ENCODE data around the gene YAF2.
"Not testable (repeated sequence)": the region's sequence is repeated elsewhere in the genome, so short reads cannot be mapped to it uniquely, and the experiment has no call there.

YAF2 gene

DNA sequence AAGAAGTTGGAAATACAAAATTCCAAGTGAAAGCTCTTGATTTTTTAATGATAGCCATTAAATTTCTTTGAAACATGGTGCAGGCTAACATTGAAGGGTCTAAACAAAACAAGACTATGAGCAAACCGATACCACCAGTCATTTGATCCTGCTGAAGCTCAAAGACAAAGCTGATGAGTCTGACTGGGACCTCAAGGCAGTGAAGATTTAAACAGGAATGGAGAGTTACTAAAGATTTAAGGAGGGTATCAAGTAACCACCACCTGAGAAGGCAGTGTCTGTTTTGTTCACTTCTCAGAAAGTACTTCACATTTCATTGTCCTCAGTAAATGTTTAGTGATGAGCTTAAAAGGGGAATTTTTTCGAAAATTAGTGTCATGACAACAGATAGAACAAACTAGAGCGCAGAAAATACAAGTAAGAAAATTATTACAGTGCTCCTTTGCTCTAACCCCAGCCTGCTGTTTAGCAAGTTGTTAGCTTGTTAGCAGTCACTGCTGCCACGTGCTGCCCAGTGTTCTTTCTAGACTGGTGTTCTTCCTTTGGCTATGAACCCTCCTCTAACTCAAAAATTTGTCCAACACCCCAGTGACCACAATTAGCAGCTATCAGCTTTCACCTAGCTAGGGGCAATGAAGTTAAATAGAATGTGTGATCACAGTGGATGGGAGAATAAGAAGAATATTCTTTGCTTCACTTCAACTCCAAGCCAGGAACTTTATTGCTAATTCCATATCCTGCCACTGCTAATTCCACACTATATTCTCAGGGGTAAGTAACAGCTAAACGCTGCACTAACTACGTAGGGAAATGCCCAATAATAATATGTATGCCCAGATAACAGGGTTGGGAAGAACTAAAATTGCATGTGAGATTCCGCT is 41.1 kb downstream of the YAF2 start:
- no peak for DNase-seq (ENCODE audit: low read depth in 2 of 2)

DNA sequence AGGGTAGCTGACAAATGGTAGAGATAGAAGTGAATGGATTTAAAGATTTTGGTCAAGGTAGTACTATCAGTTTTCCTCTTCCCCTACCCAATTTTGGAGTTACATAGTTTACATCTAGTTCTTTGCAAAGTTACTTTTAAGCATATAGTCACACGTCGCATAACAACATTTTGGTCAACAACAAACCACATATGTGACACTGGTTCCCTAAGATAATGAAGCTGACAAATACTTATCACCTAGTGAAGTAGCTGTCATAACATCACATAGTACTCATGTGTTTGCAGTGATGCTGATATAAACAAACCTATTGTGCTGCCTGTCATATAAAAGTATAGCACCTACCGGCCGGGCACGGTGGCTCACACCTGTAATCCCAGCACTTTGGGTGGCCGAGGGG is 45.4 kb downstream of the YAF2 start:
- DNase-seq (ENCODE audit: low read depth in 2 of 2) = no peak

DNA sequence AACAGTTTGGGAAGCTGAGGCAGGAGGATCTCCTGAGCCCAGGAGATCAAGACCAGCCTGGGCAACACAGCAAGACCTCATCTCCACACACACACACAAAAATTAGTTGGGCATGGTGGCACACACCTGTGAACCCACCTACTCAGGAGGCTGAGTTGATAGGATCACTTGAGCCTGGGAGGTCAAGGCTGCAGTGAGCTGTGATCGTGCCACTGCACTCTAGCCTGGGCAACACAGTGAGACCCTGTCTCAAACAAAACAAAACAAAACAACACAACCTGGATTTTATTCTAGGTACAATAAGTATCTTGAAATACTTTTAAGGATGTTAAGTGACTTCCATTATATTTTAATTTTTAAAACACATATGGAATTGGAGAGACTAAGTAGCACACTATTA is 45.8 kb downstream of the YAF2 start:
- no peak for DNase-seq (ENCODE audit: low read depth in 2 of 2)

DNA sequence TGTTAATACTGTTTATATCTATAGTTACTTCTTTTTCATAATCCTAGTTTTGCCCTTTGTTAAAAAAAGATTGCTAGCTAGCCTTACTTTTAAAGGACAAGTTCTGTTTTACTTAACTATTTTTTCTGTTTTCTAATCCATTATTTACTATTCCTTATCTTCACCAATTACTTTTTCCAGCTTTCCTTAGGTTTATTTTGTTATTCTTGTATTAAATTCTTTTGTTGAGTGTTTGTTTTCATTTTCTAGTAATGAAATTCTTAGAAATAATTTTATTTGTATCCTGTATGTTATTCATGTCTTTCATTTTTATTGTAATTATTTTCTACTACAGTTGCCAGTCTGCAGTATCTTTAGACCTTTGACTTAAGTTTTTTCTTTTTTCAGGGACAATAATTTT is 47.7 kb downstream of the YAF2 start:
- DNase-seq (ENCODE audit: low read depth in 2 of 2) = no peak

DNA sequence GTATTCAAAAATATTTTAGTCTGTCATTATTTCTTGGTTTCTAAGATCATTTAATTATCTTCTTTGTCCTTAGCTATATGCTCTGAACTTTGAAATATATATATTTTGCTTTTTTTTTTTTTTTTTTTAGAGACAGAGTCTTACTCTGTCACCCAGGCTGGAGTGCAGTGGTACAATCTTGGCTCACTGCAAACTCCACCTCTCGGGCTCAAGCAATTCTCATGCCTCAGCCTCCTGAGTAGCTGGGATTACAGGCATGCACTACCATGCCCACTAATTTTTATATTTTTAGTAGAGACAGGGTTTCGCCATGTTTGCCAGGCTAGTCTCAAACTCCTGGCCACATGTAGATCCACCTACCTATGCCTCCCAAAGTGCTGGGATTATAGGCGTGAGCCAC is 49.8 kb downstream of the YAF2 start:
- DNase-seq (ENCODE audit: low read depth in 2 of 2) = not testable (repeated sequence)

DNA sequence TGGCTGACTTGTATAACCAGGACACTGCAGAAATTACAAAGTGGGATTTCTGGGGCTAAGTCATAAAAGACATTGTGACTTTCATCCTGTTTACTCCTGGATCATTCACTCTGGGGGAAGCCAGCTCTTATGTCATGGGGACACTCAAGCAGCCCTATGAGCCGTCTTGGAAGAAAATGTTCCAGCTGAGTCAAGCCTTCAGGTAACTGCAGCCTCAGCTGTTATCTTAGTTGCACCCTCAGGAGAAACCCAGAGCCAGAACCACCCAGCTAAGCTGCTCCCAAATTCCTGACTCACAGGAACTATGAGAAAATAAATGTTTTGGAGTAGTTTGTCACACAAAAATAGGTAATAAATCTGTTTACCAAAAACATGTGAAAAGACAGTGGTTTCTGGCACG is 50.2 kb downstream of the YAF2 start:
- no peak for DNase-seq (ENCODE audit: low read depth in 2 of 2)

DNA sequence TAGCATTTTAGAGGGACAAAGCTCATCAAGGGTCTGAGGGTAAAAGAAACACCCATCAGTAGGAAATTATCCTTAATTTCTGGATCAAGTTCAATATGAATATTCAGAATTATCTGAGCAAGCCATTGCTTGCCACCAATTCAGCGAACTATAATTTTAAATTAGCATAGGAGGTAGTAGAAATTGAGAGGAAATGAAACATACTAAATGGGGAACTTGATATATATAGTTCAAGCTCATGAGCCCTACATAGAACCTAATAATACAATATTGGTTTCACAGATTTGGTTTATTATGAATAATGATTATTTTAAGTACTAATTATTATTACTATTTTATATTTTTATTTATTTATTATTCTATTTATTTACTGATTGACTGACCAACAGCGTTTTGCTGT is 51.3 kb downstream of the YAF2 start:
- no peak for DNase-seq (ENCODE audit: low read depth in 2 of 2)

DNA sequence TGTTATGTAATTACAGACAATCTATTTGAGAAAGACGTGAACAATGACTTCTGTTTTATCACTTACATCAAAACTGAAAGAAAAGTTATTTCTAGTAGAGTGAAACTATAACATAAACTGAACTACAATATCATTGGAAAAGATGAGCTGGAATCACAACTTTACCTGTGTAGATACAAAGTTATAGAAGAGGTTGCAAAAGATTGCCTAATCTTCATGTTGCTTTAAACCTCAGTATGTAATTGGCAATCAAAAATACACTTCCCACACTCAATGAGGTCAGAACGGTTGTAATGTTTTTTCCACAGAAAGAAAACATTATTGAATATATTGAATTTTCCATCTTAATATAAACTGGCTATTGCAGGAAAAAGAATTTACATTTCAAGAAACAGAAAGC is 55.7 kb downstream of the YAF2 start:
- DNase-seq (ENCODE audit: low read depth in 2 of 2) = no peak

DNA sequence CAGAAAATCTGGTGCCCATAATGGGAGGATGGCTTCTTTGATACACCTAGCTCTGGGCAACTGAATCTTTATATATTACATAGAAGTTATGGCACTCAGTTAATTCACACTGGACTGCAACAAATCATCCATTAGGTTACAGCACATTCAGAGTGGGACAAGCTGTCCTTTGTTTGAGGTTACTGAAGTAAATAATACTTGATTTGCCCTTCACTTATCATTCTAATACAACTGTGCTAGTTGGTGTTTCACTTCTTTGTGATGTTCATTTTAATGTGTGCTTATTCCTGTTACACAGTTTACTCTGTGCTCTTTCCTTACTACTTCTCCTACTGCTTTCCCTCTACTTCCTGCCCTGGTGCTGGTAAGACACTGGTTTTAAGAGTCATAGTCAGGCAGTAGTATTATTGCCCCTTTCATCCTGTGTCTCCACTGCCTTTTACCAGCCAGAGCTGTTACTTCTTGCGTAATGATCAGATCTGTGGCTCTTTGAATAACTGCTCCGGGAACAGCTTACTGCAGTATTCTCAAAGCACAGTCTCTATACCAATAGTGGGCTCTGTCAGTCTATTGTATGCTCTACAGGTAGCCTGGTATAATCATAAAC is 57.0 kb downstream of the YAF2 start:
- no peak for DNase-seq (ENCODE audit: low read depth in 2 of 2)

DNA sequence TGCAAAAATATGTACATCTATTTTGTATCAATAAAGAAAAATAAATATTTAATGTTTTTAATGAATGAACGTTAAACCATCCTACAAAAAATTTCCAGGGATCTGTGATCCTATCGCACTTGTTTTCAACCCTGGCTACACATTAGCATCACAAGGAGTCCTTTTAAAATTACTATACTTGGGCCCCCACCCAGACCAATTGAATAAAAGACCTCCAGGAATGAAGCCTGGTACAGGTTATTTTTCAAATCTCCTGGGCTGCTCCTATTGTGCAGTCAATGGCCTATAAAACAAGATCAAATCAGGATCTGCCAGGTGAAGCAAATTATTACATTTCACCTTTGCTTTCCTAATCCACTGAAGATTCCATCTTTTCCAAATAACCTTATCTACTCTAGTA is 59.9 kb downstream of the YAF2 start:
- DNase-seq (ENCODE audit: low read depth in 2 of 2) = no peak

DNA sequence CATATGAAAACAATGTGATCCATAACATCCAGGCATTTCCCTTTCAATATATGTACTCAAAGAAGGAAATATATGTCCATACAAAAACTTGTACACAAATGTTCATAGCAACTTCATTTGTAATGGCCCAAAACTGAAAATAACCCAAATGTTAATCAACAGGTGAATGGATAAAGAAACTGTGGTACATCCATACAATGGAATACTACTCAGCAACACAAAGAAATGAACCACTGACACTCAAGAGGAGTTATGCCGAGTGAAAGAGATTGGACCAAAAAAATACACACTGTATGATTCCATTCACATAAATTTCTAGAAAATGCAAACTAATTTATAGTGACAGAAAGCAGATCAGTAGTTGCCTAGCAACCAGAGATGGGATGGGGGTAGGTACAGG is 63.1 kb downstream of the YAF2 start:
- DNase-seq (ENCODE audit: low read depth in 2 of 2) = no peak

DNA sequence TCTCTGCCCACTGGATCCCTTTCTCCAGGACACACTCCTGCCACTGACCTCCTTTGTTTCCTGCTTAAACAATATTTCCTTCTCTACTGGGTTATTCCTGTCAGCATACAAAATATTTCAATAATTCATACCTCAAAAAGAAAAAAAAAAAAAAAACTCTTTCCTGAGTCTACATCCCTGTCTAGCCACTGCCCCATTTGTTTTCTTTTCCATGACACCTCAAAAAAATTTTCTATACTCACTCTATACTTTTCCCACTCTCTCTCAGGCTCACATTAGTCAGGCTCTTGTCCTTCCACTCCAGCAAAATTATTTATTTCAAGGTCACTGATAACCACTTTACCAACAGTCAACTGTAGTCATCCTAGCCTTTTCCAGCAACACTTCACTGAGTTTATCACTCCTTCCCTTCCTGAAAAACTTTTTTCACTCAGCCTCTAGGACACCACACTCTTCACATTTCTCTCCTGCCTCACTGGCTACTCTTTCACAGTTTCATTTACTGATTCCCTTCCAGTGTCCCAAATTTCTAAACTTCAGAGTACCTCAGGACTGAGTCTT is 64.0 kb downstream of the YAF2 start:
- DNase-seq (ENCODE audit: low read depth in 2 of 2) = no peak

DNA sequence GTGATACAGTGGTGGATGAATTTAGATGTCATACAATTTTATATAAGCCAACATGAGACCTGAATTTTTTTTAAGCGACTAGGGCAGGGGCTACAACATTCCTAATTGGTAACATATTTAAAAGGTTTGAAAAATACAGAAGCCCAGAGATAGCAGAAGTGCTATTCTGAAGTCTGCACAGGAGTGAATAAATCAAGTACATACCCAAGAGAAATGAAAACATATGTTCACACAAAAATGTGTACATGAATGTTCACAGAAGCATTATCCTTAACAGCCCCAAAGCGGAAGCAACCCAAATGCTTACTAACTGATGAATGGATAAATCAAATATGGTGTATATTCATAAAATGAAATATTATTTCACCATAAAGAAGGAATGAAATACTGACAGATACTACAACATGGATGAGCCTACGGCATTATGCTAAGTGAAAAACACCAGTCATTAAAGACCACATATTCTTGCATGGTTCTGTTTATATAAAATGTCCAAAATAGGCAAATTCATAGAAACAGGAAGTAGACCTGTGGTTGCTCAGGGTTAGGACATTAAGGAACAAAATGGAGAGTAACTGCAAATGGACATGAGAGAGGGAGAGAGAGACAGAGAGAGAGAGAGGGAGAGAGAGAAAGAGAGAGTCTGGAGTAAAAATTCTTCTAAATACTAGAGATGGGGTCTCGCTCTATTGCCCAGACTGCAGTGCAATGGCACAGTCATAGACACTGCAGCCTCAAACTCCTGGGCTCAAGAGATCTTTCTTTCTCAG is 65.4 kb downstream of the YAF2 start:
- DNase-seq (ENCODE audit: low read depth in 2 of 2) = no peak

DNA sequence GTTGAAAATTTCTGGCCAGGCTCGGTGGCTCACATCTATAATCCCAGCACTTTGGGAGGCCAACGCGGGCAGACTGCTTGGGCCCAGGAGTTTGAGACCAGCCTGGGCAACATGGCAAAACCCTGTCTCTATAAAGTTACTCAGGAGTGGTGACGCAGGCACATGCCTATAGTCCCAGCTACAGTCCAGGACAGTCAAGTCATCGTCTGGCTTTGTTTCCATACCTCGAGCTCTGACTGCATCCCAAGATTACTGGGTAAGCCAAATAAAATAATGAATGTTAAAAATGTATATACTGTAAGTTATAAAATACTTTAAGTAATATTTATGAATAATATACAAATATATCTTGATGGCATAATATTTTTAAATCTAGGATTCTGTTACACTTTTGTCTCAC is 70.3 kb downstream of the YAF2 start:
- no peak for DNase-seq (ENCODE audit: low read depth in 2 of 2)

DNA sequence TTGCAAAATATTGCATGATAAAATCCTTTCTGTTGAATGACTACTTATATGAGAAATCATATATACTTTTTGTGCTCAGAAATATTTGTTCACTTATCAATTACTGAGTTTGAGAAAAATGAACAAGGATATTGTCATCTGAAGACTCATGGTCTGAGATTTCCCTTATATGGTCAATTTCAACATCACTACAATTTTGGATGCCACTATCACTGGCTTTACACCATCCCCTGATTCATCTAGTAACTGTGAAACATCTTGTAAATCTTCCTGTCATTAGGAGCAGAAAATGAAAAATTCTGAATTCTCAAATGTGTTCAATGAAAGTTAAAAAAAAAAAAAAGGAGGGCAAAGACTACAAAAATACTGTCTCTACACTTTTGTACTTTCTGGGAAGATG is 71.5 kb downstream of the YAF2 start:
- DNase-seq (ENCODE audit: low read depth in 2 of 2) = no peak

DNA sequence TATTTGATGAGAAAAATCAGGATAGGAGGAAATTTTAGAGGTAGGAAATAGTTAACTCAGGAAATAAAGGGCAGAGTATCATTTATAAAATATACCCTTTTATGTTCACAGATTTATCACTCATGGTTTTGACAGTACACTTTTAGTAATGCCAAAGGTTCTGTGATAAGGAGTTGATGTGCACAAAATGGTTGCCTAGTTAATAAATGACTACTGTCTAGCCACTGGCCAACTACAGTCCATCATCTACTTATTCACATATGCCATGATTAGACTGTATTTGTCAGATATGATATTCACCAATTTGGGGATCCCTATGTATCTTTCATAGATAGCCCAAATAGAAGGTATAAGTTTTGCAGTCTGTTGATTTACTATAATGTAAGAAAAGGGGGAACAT is 74.1 kb downstream of the YAF2 start:
- DNase-seq (ENCODE audit: low read depth in 2 of 2) = no peak

DNA sequence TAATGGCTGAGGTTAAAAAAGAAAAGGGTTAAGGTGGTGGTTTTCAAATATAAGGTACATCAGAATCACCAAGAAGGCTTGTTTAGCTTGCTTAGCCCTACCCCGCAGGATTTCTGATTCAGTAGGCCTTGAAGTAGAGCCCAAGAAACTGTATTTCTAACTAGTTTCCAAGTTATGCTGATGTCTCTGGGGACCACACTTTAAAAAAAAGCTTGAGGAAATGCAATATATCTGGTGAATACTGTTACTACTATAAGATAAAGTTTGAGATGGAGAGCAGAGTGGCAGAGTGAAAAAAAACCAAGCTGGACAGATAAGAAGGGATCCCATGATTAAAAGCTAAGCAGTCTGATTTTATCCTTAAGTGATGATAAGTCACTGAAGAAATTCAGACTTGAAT is 75.1 kb downstream of the YAF2 start:
- no peak for DNase-seq (ENCODE audit: low read depth in 2 of 2)

DNA sequence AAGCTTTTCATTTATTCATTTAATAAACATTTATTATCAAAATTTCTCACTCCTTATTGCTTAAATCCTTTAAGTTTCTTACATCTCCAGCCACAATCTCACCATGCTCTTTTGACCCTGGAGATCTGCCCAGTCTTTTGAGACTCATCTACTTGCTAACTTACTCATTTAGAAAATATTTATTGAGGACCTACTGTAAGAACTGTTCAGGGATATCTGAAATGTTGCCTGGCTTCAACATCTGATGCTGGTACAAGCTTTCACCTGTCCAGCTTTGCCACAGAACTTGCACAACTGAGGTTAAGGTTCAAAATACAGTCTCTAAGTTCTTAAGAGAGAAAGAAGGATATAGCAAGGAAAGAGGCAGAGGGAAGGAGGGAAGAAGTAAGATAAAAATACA is 75.9 kb downstream of the YAF2 start:
- no peak for DNase-seq (ENCODE audit: low read depth in 2 of 2)

DNA sequence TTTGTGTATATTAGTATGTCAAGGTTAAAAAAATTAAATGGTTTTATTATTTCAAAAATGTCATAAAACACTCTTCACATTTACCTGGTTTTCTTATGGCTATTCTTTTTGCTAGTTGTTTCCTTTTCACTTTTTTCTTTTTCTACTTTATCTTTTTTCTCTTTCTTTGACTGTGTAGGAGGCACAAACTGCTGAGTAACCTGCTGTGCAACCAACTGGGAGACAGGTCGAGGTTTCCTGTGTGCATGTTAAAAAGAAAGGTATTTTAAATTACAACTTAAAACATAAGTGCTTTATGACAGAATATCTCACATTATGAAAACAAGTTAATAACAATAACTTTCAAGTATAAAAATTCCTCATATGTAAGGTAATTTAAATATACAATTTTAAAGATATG is 76.5 kb downstream of the YAF2 start:
- DNase-seq (ENCODE audit: low read depth in 2 of 2) = no peak

DNA sequence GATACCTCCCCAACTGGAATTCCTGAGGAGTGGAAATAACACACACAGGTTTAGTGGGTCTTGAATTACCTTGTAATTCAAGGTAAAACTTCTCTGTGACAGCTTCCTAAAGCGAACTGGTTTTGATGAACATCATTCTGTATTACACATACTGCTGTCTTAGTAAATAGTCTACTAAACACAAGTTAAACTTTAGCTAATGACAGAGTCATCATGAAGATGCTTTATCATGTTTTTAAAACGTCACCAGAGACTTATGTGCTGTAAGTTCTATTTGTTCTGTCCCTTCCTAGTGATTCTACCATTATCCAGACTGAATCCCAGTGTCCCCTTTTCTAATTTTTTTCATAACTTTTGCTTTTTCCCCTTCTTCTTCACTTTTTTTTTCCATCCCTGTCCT is 81.8 kb downstream of the YAF2 start:
- no peak for DNase-seq (ENCODE audit: low read depth in 2 of 2)

DNA sequence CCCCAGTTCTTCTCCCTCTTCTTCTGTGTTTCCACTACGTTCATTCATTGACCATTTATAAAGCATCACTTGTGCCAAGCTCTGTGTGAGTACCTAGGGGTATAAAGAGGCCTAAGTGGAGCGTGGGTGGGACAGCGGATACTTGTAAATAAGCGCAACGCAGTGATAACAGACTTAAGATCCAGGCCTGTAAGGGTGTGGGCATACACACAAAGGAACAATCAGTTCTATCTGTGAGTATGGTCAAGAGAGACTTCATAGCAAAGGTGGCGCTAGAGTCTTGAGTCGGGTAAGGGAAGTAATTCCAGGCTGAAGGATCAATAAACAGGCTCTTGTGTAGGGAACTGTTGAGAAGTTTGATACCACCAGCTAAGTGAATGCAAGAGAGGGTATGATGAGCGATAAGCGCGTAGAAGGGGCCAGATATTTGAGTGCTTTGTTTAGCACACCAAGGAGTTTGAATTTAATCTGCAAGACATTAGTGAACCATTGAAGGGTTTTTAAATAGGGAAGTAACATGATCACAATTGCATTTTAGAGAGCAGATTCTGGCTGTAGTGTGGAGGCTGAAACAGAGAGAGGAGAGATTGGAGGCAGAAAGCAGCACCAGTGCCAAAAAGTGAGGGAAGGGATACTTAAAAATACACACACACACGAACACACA is 92.4 kb downstream of the YAF2 start:
- DNase-seq (ENCODE audit: low read depth in 2 of 2) = no peak

DNA sequence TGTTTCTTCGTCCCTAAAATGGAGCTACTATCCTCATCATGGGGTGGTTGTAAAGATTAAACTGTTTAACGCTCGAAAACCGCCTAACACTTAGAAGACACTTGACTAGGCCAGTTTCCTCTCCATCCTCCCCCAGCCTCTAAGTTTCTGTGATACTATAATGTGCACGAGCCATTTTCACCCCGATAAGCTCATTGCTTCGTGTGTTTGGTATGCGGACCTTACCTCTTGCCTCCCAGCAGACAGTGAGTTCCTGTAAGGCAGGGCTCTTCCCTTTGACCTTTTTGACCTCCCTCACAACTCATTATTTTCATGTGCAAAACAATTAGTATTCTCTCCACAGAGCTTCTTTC is 92.9 kb downstream of the YAF2 start:
- DNase-seq (ENCODE audit: low read depth in 2 of 2) = no peak
